ENCODE data around the gene AIG1. TPM values are rescaled to one million over a fixed set of nuclear protein-coding genes. Genes with fewer than 3 reads are reported as not detected.

The AIG1 gene
- total and polyA plus RNA-seq, 2 of the 4 experiments (the other 2 are of a cell fraction): 21.3 to 27.1 TPM

DNA sequence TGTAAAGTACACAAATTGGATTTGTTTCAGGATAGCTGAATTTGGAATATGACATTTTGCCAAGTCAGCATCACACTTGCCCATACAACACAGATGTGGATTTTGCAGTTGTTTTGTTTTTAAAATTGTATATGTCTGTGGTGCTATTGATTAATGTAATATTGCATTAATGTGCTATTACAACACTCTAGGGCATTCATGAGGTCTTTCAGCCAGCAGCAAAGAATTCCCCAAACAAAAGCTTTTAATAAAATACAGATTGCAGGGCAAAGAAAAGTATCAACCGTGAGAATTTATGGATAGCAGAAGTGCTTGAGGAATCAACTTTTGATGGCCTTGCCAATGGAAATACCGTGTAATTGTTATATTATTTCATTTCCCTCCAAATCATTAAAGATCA lies 144.9 kb downstream of the AIG1 start:
- BruUV-seq (replicated peaks): no TSS peak
- Histone ChIP-seq H2AK9ac (replicated peaks; ENCODE audit: low read depth, low read length, poor library complexity) (no peak overlapping the region), H4K20me1 (ENCODE audit: insufficient read depth, low read length) (no peaks in the 10 kb centered on the region), H3K79me1 (ENCODE audit: low read depth in 1 of 2, low read length in 2 of 2) (no peaks in the 10 kb centered on the region), H3K9me1 (ENCODE audit: insufficient read depth, low read length) (no peaks in the 10 kb centered on the region), H2AFZ (replicated peaks; ENCODE audit: low read length, poor library complexity) (no peak overlapping the region), H3K4me3 (ENCODE audit: insufficient read depth, low read depth, low read length) (no peak overlapping the region), H2BK20ac (ENCODE audit: low read depth, low read length) (no peak overlapping the region), H2BK15ac (ENCODE audit: low read depth, low read length) (no peak overlapping the region), H3K36me3 (ENCODE audit: control insufficient read depth, insufficient read depth, low read length) (no peaks in the 10 kb centered on the region), H3K4me2 (ENCODE audit: low read depth, low read length) (no peak overlapping the region), H2BK5ac (ENCODE audit: low read depth, low read length, poor library complexity, severe bottlenecking) (no peak overlapping the region), H2BK120ac (ENCODE audit: low read depth, low read length) (no peak overlapping the region), H3K56ac (ENCODE audit: extremely low read depth, insufficient read depth, low read length) (no peak overlapping the region), H4K91ac (ENCODE audit: insufficient read depth, low read depth, low read length) (no peak overlapping the region), H3K4ac (ENCODE audit: low read depth, low read length) (no peak overlapping the region), H2AK5ac (ENCODE audit: low read depth, low read length) (no peak overlapping the region), H4K8ac (ENCODE audit: low read depth in 2 of 2, low read length in 2 of 2) (no peak overlapping the region), H3K14ac (replicated peaks; ENCODE audit: low read depth, low read length) (no peak overlapping the region), H3K23ac (ENCODE audit: low read depth, low read length) (no peak overlapping the region), H3K9ac (ENCODE audit: low read depth, low read length) (no peak overlapping the region), H3K4me1 (ENCODE audit: control insufficient read depth, insufficient read depth, low read length) (peaks cover 2% of the 10 kb centered on the region; the same call in 1 of the 2 replicates), H3K27ac (ENCODE audit: insufficient read depth, low read length) (no peak overlapping the region), H4K5ac (ENCODE audit: low read depth, low read length) (no peak overlapping the region), H3K9me3 (ENCODE audit: control insufficient read depth, insufficient read depth, low read length) (0 out of 2 replicates have a peak, but pooled peaks cover 2% of the 10 kb centered on the region), H3K27me3 (ENCODE audit: control insufficient read depth, insufficient read depth, low read length) (no peaks in the 10 kb centered on the region), H3K18ac (ENCODE audit: low read depth, low read length) (no peak overlapping the region)
- CTCF ChIA-PET: no interaction called here
- intact Hi-C loops (cut with micrococcal nuclease): no loop called here
- no peak for DNase-seq
- POLR2A ChIA-PET (ENCODE audit: unreplicated experiment): no interaction called here
- ATAC-seq (ENCODE audit: low read depth): no peak
- TF ChIP-seq MAFK (IDR thresholded peaks at IDR 0.05; ENCODE audit: low read depth, low read length) (peak; percentile 92), RFX5 (IDR thresholded peaks at IDR 0.05; ENCODE audit: low read depth, low read length) (no peak)
- dilution Hi-C loops (cut with HindIII; ENCODE audit: low sequenced_read_pairs, unreplicated experiment): no loop called here
- in situ Hi-C loops (cut with MboI; ENCODE audit: low sequenced_read_pairs): no loop called here
- no CpG with 5 or more reads among the region's 2 CpGs for WGBS, 2 experiments (ENCODE audit: extremely low coverage in 2 of 2, insufficient read length in 1 of 2)
